ENCODE results near the gene ECI2.

DNA sequence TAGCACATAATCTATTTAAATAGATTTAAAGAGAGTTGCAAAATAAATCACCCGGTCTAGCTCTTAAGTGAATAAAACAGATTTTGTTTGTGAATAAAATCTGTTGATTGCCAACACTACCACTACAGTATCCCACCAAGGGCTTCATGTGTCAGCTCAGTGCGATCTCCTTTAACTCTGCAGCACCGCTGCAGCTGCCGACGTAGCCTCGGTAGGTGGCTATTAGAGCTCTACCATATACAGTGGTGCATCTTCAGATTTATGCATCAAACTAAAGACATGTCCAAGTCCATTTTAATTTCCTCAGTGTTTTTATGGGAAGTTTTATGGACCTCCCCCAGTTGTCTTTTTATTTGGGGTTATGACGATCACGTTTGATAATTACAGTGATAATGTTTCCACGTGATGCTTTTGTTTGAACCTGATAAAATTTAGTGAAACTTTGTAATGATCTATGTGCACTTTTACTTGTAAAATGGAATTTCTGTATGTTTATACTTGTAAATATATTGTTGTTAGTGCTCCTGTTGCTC, 26.7 kb downstream of the ECI2 start:
- TF ChIP-seq EZH2phosphoT487 (IDR thresholded peaks at IDR 0.05; ENCODE audit: low read depth, severe bottlenecking, unreplicated experiment) = no peak
- TF ChIP-seq, protein P1, sequence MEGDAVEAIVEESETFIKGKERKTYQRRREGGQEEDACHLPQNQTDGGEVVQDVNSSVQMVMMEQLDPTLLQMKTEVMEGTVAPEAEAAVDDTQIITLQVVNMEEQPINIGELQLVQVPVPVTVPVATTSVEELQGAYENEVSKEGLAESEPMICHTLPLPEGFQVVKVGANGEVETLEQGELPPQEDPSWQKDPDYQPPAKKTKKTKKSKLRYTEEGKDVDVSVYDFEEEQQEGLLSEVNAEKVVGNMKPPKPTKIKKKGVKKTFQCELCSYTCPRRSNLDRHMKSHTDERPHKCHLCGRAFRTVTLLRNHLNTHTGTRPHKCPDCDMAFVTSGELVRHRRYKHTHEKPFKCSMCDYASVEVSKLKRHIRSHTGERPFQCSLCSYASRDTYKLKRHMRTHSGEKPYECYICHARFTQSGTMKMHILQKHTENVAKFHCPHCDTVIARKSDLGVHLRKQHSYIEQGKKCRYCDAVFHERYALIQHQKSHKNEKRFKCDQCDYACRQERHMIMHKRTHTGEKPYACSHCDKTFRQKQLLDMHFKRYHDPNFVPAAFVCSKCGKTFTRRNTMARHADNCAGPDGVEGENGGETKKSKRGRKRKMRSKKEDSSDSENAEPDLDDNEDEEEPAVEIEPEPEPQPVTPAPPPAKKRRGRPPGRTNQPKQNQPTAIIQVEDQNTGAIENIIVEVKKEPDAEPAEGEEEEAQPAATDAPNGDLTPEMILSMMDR (IDR thresholded peaks at IDR 0.05; ENCODE audit: poor library complexity) = no peak

Measured in hepatocyte (in vitro differentiated cells).